Cardiac muscle cell (in vitro differentiated cells and primary cell): ENCODE data around the gene CTSH. TPM values are rescaled to one million over a fixed set of nuclear protein-coding genes. Genes with fewer than 3 reads are reported as not detected.
"Not testable (repeated sequence)": the region's sequence is repeated elsewhere in the genome, so short reads cannot be mapped to it uniquely, and the experiment has no call there.

ENCODE experiments used
- DNase-seq, 2 donors: peaks; one replicate each; pipeline versions ENCODE4 v3.0.0 to v3.0.0-alpha.2; 2010 to 2017; ENCODE audit warnings: low read depth in 1 of 2, low spot score in 1 of 2
- H3K27ac ChIP-seq: fragments of 200-600 bp; sonication (generic); 2 replicates; pipeline ENCODE4 v1.5.1; 2016
- H3K27me3 ChIP-seq: fragments of 200-600 bp; sonication (generic); 2 replicates; pipeline ENCODE4 v1.6.0; 2016; ENCODE audit warnings: control low read depth
- H3K36me3 ChIP-seq: fragments of 200-600 bp; sonication (generic); 2 replicates; pipeline ENCODE4 v1.5.1; 2016; ENCODE audit warnings: control low read depth
- H3K4me1 ChIP-seq: fragments of 200-600 bp; sonication (generic); 2 replicates; pipeline ENCODE4 v1.8.1; 2017; ENCODE audit warnings: low read depth, mild to moderate bottlenecking, mixed run types
- H3K4me3 ChIP-seq: fragments of 200-600 bp; sonication (generic); 2 replicates; pipeline ENCODE4 v1.5.1; 2016; ENCODE audit warnings: mild to moderate bottlenecking
- H3K9me3 ChIP-seq: fragments of 200-600 bp; sonication (generic); 2 replicates; pipeline ENCODE4 v1.5.1; 2017; ENCODE audit warnings: low read depth, mild to moderate bottlenecking, control low read depth
- polyA plus RNA-seq: library from polyadenylated mRNA; unstranded; fragments of >200 nt; fragmentation: Nextera tagmentation; extraction: Ambion mirVana; gene quantifications from 2 replicates; pipeline ENCODE4 v1.2.1, GENCODE V29; 2016
- total RNA-seq: library from RNA; depleted of rRNA; stranded (reverse); fragments of >200 nt; gene quantifications from 2 replicates; pipeline ENCODE4 v1.2.3, GENCODE V29; 2016
- TF ChIP-seq, protein P1 (sequence below): IDR thresholded peaks from 2 replicates; pipeline ENCODE4 v1.5.1; 2012; ENCODE audit warnings: low read depth, mild to moderate bottlenecking, low read length

Gene CTSH
- total and polyA plus RNA-seq, 2 experiments from 2014 or later = 24.1 to 26.5 TPM

DNA sequence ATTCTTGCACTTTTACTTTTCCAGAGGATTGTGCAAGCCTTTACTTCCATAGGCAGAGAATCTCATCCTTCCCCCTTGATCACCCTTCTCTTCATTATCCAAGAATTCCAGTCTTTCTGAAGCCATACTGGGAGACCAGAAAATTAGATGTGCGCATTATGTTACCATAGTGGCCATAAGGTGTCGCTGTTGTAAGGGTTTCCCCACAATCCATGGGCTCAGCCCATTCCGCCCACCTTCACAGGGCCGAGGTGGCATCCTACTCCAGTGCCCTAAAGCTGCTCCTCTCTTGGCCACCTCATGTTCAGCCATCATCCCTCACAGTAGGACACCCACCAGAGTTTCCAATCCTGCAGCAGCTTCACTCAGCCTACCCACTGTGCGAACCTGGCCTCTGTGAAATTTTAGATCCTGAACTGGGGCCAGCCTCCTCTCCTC, 35.0 kb downstream of the CTSH start:
- Histone ChIP-seq H3K4me3 (no peak overlapping the region), H3K27ac (peak overlapping the region; percentile 45), H3K36me3 (peaks cover 44% of the 10 kb centered on the region), H3K9me3 (no peaks in the 10 kb centered on the region), H3K4me1 (peaks cover 4% of the 10 kb centered on the region), H3K27me3 (no peaks in the 10 kb centered on the region)
- TF ChIP-seq, protein P1, sequence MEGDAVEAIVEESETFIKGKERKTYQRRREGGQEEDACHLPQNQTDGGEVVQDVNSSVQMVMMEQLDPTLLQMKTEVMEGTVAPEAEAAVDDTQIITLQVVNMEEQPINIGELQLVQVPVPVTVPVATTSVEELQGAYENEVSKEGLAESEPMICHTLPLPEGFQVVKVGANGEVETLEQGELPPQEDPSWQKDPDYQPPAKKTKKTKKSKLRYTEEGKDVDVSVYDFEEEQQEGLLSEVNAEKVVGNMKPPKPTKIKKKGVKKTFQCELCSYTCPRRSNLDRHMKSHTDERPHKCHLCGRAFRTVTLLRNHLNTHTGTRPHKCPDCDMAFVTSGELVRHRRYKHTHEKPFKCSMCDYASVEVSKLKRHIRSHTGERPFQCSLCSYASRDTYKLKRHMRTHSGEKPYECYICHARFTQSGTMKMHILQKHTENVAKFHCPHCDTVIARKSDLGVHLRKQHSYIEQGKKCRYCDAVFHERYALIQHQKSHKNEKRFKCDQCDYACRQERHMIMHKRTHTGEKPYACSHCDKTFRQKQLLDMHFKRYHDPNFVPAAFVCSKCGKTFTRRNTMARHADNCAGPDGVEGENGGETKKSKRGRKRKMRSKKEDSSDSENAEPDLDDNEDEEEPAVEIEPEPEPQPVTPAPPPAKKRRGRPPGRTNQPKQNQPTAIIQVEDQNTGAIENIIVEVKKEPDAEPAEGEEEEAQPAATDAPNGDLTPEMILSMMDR = peak; percentile 74
- peak; percentile 61 to 77 for DNase-seq

DNA sequence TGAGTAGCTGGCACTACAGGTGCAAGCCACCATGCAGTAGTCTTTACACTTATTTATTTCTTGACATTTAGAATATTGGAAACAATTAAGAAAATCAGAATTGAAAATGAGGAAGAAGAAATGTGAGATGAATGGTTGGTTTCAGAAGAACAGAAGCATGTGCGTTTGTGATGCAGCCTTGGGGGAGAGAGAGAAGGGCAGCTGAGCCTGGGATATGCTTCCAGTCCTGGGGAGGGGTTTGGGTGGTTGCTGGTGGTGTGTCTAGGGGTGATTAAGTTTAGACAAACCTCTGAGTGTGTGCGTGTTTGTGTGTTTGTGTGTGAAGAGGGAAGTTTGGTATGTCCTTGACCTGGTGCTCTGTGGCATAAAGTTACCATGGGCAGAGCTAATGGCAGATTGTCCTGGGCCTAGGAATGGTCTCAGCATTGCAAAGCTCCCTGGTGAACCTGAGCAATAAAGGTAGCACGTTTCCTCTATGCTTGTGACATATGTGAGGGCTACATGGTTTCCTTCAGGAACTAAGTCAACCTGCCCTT, 35.6 kb downstream of the CTSH start:
- Histone ChIP-seq H3K9me3 (no peaks in the 10 kb centered on the region), H3K36me3 (peaks cover 49% of the 10 kb centered on the region), H3K4me3 (no peak overlapping the region), H3K27ac (peak overlapping the region; percentile 45), H3K27me3 (no peaks in the 10 kb centered on the region), H3K4me1 (peaks cover 8% of the 10 kb centered on the region)
- TF ChIP-seq, protein P1 = no peak
- DNase-seq = no peak

DNA sequence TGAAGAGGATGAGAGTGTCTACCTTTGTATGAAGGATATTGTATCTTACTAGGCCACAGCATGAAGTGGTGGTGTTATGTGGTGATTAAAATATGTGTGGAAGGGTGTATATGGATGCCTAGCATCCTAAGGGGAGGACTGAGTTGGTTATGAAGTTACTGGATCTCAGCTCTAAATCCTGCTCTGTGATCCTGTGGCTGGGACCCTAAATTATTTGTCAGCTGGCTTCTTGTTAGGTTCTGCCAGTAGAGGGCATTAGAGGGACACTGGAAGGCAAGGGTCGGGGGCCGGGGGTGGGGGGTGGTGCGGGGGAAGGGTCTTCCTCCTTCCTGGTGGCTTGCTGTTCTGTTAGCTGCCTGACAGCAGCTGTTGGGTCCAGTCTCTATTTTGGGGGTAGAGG, 37.3 kb downstream of the CTSH start:
- DNase-seq = peak in 1 of 2 donors; percentile 53
- TF ChIP-seq, protein P1 = peak; percentile 31

DNA sequence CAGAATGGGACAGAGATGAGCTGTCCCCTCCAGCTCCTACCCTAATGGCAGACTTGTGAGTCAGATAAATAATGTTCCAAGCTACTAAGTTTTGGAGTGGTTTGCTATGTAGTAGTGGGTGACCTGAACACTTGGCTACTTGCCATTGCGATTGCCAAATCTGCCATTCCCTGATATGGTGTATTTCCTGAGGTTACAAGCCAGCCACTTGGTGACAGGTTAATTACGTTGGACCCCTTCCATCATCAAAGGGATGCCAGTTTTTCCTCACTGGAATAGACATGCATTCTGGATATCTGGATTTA, 38.6 kb downstream of the CTSH start:
- H3K27ac ChIP-seq = peak overlapping the region; percentile 58
- peak in 1 of 2 donors; percentile 80 for DNase-seq

More for the DNA sequence above, 37.3 kb downstream of the CTSH start:
- Histone ChIP-seq H3K36me3 (peaks cover 59% of the 10 kb centered on the region), H3K27me3 (no peaks in the 10 kb centered on the region), H3K4me1 (peaks cover 8% of the 10 kb centered on the region), H3K4me3 (no peak overlapping the region), H3K27ac (peak overlapping the region; percentile 19), H3K9me3 (no peaks in the 10 kb centered on the region)

DNA sequence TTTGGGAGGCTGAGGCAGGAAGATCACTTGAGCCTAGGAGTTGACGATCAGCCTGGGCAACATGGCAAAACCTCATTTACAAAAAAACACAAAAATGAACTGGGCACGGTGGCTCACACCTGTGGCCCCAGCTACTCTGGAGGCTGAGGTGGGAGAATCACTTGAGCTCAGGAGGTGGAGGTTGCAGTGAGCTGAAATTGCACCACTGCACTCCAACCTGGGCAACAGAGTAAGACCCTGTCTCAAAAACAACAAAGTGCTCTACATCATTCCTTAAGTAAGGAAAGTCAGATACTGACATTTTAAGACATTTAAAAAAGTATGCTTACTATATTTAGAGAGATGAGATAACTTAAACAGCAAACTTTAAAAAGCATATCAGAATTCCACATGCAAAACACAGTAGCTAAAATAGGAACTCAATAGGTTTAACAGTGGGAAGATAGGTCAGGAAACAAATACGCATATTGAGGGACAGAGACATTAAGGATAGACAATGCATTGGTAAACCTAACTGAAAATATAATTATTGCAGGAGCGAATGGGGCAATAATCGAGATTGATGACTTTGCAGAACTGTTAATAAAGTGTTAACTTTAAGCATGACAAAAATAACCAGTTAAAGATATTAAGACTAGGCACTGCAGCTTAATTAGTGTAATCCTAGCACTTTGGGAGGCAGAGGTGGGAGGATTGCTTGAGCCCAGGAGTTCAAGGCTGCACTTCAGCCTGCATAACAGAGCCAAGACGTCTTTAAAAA, 40.1 kb downstream of the CTSH start:
- TF ChIP-seq, protein P1 = no peak
- DNase-seq = no peak
- no peaks in the 10 kb centered on the region for H3K27me3 ChIP-seq
- H3K36me3 ChIP-seq = peaks cover 70% of the 10 kb centered on the region
- no peak overlapping the region for H3K4me3 ChIP-seq
- H3K4me1 ChIP-seq = peaks cover 21% of the 10 kb centered on the region
- no peaks in the 10 kb centered on the region for H3K9me3 ChIP-seq
- peak overlapping the region; percentile 57 for H3K27ac ChIP-seq

More for the DNA sequence above, 38.6 kb downstream of the CTSH start:
- Histone ChIP-seq H3K36me3 (peaks cover 59% of the 10 kb centered on the region), H3K4me3 (no peak overlapping the region), H3K27me3 (no peaks in the 10 kb centered on the region), H3K4me1 (peaks cover 18% of the 10 kb centered on the region), H3K9me3 (no peaks in the 10 kb centered on the region)
- TF ChIP-seq, protein P1 = no peak

DNA sequence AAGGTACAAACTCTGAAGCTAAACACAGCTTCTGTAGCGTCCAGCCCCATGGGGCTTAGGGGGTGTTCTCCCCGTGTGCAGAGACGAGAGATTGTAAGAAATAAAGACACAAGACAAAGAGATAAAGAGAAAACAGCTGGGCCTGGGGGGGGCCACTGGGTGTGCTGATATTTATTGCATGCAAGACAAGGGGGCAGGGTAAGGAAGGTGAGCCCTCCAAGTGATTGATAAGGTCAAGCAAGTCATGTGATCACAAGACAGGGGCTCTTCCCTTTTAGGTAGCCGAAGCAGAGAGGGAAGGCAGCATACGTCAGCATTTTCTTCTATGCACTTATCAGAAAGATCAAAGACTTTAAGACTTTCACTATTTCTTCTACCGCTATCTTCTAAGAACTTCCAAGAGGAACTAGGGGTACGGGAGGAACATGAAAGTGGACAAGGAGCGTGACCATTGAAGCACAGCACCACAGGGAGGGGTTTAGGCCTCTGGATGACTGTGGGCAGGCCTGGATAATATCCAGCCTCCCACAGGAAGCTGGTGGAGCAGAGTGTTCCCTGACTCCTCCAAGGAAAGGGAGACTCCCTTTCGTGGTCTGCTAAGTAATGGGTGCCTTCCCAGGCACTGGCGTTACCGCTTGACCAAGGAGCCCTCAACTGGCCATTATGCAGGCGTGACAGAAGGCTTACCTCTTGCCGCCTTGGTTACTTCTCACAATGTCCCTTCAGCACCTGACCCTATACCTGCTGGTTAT, 42.4 kb downstream of the CTSH start:
- H3K4me3 ChIP-seq, H3K9me3 ChIP-seq, H3K27me3 ChIP-seq: not testable (repeated sequence)
- Histone ChIP-seq H3K4me1 (peaks cover 21% of the 10 kb centered on the region), H3K36me3 (peaks cover 75% of the 10 kb centered on the region), H3K27ac (peak overlapping the region; percentile 81)
- DNase-seq = peak; percentile 18 to 68

DNA sequence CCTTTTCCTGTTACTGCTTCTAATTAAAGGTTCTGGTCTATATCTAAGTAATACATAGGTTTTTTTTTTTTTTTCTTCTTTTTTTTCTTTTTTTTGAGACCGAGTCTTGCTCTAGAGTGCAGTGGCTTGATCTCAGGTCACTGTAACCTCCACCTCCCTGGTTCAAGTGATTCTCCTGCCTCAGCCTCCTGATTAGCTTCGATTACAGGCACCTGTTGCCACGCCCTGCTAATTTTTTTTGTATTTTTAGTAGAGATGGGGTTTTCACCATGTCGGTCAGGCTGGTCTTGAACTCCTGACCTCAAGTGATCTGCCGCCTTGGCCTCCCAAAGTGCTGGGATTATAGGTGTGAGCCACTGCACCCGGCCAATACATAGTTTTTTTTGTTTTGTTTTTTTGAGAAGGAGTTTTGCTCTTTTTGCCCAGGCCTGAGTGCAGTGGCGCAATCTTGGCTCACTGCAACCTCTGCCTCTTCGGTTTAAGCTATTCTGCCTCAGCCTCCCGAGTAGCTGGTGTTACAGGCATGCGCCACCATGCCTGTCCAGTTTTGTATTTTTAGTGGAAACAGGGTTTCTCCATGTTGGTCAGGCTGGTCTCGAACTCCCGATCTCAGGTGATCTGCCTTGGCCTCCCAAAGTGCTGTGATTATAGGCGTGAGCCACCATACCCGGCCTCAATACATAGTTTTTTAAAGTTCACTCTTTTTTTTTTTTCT, 43.9 kb downstream of the CTSH start:
- Histone ChIP-seq H3K27ac (peak overlapping the region; percentile 81), H3K4me1 (peaks cover 21% of the 10 kb centered on the region), H3K36me3 (peaks cover 72% of the 10 kb centered on the region)
- DNase-seq, H3K4me3 ChIP-seq, H3K9me3 ChIP-seq, H3K27me3 ChIP-seq: not testable (repeated sequence)
